ENCODE measurements around the gene AHNAK.
"Not testable (repeated sequence)": the region's sequence is repeated elsewhere in the genome, so short reads cannot be mapped to it uniquely, and the experiment has no call there.

The AHNAK gene

DNA sequence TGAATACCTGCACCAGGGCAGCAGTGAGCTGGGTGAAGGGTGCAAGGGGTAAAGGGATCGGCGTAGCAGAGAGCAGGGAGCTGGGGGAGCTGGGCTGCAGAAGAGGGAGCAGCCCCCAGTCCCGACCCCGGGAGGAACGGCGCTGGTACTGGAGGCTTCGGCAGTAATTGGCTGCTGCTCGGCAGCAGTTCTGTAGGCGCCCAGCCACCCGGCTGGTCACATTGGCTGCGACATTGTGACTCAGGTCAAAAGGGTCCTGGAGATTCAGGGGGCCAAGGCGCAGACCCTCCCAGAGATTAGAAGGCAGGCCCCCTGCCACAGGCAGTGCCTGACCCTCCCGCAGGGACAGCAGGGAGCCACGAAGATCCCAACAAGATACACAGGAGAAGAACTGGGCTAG, 29.2 kb upstream of the AHNAK start:
- in situ Hi-C loops (cut with HindIII; ENCODE audit: low sequenced_read_pairs) = no loop called here
- DNase-seq (ENCODE audit: low read depth) = no peak

DNA sequence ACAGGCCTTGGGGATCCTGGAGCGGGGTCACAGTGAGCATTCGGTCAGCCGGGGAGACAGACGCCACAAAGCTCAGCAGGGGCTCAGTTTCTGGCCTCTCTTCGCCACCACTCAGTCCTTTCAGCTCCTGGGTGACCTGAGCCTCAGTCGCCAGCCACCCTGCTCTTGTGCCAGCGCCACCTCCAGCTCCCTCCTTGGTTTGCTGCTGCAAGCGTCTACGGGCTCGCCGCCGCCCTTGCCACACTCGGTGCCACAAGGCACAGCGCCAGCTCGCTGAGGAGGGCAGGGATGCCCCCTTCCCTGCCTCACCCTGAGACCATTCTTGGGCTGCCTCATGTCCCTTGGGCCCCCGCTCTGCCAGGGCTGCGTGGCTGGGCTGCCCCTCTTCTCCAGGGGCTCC, 28.6 kb upstream of the AHNAK start:
- TF ChIP-seq, protein P1, sequence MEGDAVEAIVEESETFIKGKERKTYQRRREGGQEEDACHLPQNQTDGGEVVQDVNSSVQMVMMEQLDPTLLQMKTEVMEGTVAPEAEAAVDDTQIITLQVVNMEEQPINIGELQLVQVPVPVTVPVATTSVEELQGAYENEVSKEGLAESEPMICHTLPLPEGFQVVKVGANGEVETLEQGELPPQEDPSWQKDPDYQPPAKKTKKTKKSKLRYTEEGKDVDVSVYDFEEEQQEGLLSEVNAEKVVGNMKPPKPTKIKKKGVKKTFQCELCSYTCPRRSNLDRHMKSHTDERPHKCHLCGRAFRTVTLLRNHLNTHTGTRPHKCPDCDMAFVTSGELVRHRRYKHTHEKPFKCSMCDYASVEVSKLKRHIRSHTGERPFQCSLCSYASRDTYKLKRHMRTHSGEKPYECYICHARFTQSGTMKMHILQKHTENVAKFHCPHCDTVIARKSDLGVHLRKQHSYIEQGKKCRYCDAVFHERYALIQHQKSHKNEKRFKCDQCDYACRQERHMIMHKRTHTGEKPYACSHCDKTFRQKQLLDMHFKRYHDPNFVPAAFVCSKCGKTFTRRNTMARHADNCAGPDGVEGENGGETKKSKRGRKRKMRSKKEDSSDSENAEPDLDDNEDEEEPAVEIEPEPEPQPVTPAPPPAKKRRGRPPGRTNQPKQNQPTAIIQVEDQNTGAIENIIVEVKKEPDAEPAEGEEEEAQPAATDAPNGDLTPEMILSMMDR (IDR thresholded peaks at IDR 0.05; ENCODE audit: low read depth, low read length, missing control alignments) = no peak
- peak overlapping the region; percentile 87 for H3K4me3 ChIP-seq (ENCODE audit: low read depth, low read length)
- in situ Hi-C loops (cut with HindIII; ENCODE audit: low sequenced_read_pairs) = no loop called here
- no peak for DNase-seq (ENCODE audit: low read depth)

More for the DNA sequence above, 29.2 kb upstream of the AHNAK start:
- TF ChIP-seq, protein P1 (IDR thresholded peaks at IDR 0.05; ENCODE audit: low read depth, low read length, missing control alignments) = no peak
- H3K4me3 ChIP-seq (ENCODE audit: low read depth, low read length) = peak overlapping the region; percentile 87

DNA sequence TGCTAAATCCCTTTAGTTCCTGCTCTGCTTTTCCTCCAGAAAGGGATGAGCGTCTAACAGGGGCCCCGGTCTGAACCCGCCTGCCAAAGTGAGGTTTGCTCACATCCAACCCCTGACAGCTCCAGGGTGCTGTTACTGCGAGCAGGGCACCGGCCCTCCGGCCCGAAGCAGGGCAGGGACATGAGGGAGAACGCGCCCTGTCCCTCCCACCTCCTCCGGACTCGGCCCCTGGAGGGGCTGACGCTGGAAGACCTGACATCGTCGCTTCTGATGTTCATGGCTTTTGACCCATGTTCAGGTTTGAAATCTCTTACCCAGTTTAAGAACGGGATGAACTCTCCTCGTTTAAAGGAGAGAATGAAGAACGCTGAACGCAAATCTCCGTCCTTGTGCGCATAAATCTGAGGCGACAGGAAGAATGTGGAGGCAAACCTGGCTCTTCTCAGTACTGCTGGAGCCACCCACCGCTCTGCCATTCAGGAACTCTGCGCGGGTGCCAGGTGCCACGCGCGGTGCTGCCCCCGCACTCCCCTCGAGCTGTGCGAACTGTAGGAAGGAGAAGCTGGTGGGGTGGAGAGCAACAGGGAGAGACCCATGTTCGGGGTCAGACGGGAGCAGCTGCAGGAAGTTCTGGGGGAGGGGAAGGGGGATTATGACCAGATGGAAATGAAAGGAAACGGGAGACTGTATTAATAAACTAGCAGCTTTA, 27.9 kb upstream of the AHNAK start:
- DNase-seq (ENCODE audit: low read depth) = no peak
- in situ Hi-C loops (cut with HindIII; ENCODE audit: low sequenced_read_pairs) = loop anchor here (5.0 kb wide), 1 partner anchor 63 kb away; no protein-coding TSS in a partner anchor
- TF ChIP-seq, protein P1 (IDR thresholded peaks at IDR 0.05; ENCODE audit: low read depth, low read length, missing control alignments) = no peak
- peak overlapping the region; percentile 87 for H3K4me3 ChIP-seq (ENCODE audit: low read depth, low read length)

GRCh38 chr11:62573592-62574362, 27.2 kb upstream of the AHNAK start, which contains the start of gene EEF1G:
TSS of gene EEF1G (minus strand) at chr11:62573891. CDS start at chr11:62573842, 49 bp downstream.
- in situ Hi-C loops (cut with HindIII; ENCODE audit: low sequenced_read_pairs) = loop anchor here (5.0 kb wide), 1 partner anchor 64 kb away; no protein-coding TSS in a partner anchor

GRCh38 chr11:62573006-62573591, 26.5 kb upstream of the AHNAK start:
- H3K4me3 ChIP-seq (ENCODE audit: low read depth, low read length) = peak overlapping the region; percentile 87
- DNase-seq (ENCODE audit: low read depth) = no peak
- TF ChIP-seq, protein P1 (IDR thresholded peaks at IDR 0.05; ENCODE audit: low read depth, low read length, missing control alignments) = no peak
- in situ Hi-C loops (cut with HindIII; ENCODE audit: low sequenced_read_pairs) = loop anchor here (5.0 kb wide), 1 partner anchor 64 kb away; no protein-coding TSS in a partner anchor

More at GRCh38 chr11:62573592-62574362, 27.2 kb upstream of the AHNAK start, which contains the start of gene EEF1G:
- peak; percentile 100 for DNase-seq (ENCODE audit: low read depth)
- H3K4me3 ChIP-seq (ENCODE audit: low read depth, low read length) = peak within 1 kb of the TSS; percentile 87
- TF ChIP-seq, protein P1 (IDR thresholded peaks at IDR 0.05; ENCODE audit: low read depth, low read length, missing control alignments) = no peak

GRCh38 chr11:62572431-62572830, 25.8 kb upstream of the AHNAK start:
- TF ChIP-seq, protein P1 (IDR thresholded peaks at IDR 0.05; ENCODE audit: low read depth, low read length, missing control alignments) = no peak
- DNase-seq (ENCODE audit: low read depth) = no peak
- peak overlapping the region; percentile 87 for H3K4me3 ChIP-seq (ENCODE audit: low read depth, low read length)
- in situ Hi-C loops (cut with HindIII; ENCODE audit: low sequenced_read_pairs) = loop anchor here (5.0 kb wide), 1 partner anchor 65 kb away; no protein-coding TSS in a partner anchor

DNA sequence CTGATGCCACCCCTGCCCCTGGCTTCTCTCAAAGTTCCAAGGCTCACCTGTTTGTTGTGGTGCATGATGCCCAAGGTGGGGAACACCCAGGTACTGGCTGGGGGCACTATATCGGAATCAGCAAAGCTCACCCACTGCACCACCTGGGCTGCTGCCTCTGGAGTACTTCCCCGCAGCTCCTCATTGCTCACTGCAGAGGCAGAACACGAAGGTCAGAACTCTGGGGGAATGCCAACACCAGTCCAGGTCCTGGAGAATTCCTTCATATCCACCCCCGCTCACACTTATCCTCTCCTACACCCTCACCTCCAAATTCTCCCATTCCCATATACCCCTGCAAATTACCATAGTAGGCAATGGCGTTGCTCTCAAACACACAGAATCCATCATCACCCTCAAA, 24.9 kb upstream of the AHNAK start:
- in situ Hi-C loops (cut with HindIII; ENCODE audit: low sequenced_read_pairs) = loop anchor here (5.0 kb wide), 1 partner anchor 66 kb away; no protein-coding TSS in a partner anchor
- not testable (repeated sequence) for DNase-seq (ENCODE audit: low read depth); H3K4me3 ChIP-seq (ENCODE audit: low read depth, low read length)

- DNase-seq (ENCODE audit: low read depth); H3K4me3 ChIP-seq (ENCODE audit: low read depth, low read length): not testable (repeated sequence)
- in situ Hi-C loops (cut with HindIII; ENCODE audit: low sequenced_read_pairs) = loop anchor here (5.0 kb wide), 1 partner anchor 66 kb away; no protein-coding TSS in a partner anchor
Measured at GRCh38 chr11:62570903-62571302, 24.3 kb upstream of the AHNAK start.
